K562 (cell line): ENCODE results near the gene MEIOB. TPM values are rescaled to one million over a fixed set of nuclear protein-coding genes. Genes with fewer than 3 reads are reported as not detected.

Experiments
- ATAC-seq: fragments of 200-7000 bp; cut with Tn5 transposase; 3 replicates; pipeline ENCODE4 v1.9.1; 2020; ENCODE audit warnings: moderate library complexity
- BruUV-seq: library from RNA; stranded (reverse); fragments of 400-500 nt; replicated peaks from 2 replicates; lab custom pipeline; 2021; lab: Mats Ljungman, UMichigan
- CTCF ChIA-PET: fragments of 300-600 bp; formaldehyde crosslinking; extraction: SDS; loops from one replicate; lab custom pipeline; 2021; ENCODE audit warnings: low intra/inter-chr PET ratio; lab: Yijun Ruan, JAX
- POLR2A ChIA-PET: fragments of 300-600, 350-650 bp; sonication (Branson Sonifier 250); formaldehyde crosslinking; extraction: SDS; loops from one replicate; lab custom pipeline; 2021; ENCODE audit warnings: antibody characterized with exemption, inconsistent platforms; lab: Yijun Ruan, JAX
- DNase-seq, 4 experiments: peaks; one replicate each; pipeline versions ENCODE4 v3.0.0 to v3.0.0-alpha.2; 2011 to 2018; ENCODE audit warnings: low spot score in 3 of 4, mixed read lengths in 3 of 4; ENCODE audit errors: extremely low read depth in 1 of 4
- FAIRE-seq: peaks from 2 replicates; lab custom pipeline; 2011; peaks lifted over from hg19 to GRCh38; lab: Jason Lieb, UNC
- H2AFZ ChIP-seq: 2 replicates; pipeline ENCODE4 v1.6.0; 2011; ENCODE audit warnings: low read depth, low read length, control low read depth, inconsistent platforms
- H3K27ac ChIP-seq: fragments of 200-600 bp; 3 replicates; pipeline ENCODE4 v1.8.0; 2011; ENCODE audit warnings: low read depth, mild to moderate bottlenecking, control low read depth, inconsistent platforms, low read length, moderate library complexity, mixed read lengths; ENCODE audit errors: extremely low read depth
- H3K27me3 ChIP-seq, 2 experiments: fragments of 300-600 bp in 1 of 2; 2 replicates in 1 of 2; 3 replicates in 1 of 2; pipeline versions ENCODE4 v1.6.0 to v1.8.0; 2011; ENCODE audit warnings: inconsistent platforms in 2 of 2, low read length in 2 of 2, mild to moderate bottlenecking in 1 of 2, mixed read lengths in 1 of 2, moderate library complexity in 1 of 2; ENCODE audit not compliant: control insufficient read depth in 2 of 2, insufficient read depth in 2 of 2
- H3K36me3 ChIP-seq: fragments of 300-600 bp; 3 replicates; pipeline ENCODE4 v1.8.0; 2011; ENCODE audit warnings: mild to moderate bottlenecking, low read length, inconsistent platforms; ENCODE audit not compliant: control insufficient read depth, insufficient read depth
- H3K4me1 ChIP-seq, 2 experiments: fragments of 200-600 bp in 1 of 2; replicated peaks in 1 of 2; 2 replicates in 1 of 2; 3 replicates in 1 of 2; pipeline versions ENCODE4 v1.5.1 to v1.8.0; 2011; ENCODE audit warnings: inconsistent platforms in 2 of 2, low read length in 2 of 2, mild to moderate bottlenecking in 1 of 2, mixed read lengths in 1 of 2, moderate library complexity in 1 of 2; ENCODE audit not compliant: control insufficient read depth in 2 of 2, insufficient read depth in 2 of 2
- H3K4me2 ChIP-seq: 2 replicates; pipeline ENCODE4 v1.6.1; 2011; ENCODE audit warnings: low read length, control low read depth, inconsistent platforms, mixed read lengths; ENCODE audit not compliant: insufficient read depth
- H3K4me3 ChIP-seq: fragments of 200-600 bp; sonication (generic), shearing (Covaris generic); 2 replicates; pipeline ENCODE4 v1.5.1; 2016; ENCODE audit warnings: control low read depth, inconsistent platforms
- H3K79me2 ChIP-seq: fragments of 200-600 bp; 3 replicates; pipeline ENCODE4 v1.8.0; 2011; ENCODE audit warnings: low read length, inconsistent platforms; ENCODE audit not compliant: control insufficient read depth, insufficient read depth
- H3K9ac ChIP-seq, 2 experiments: 2 replicates each; pipeline versions ENCODE4 v1.6.0 to v1.6.1; 2011; ENCODE audit warnings: low read depth in 2 of 2, low read length in 2 of 2, control low read depth in 1 of 2, inconsistent platforms in 1 of 2, mild to moderate bottlenecking in 1 of 2, mixed read lengths in 1 of 2; ENCODE audit not compliant: insufficient read depth in 1 of 2
- H3K9me1 ChIP-seq: one replicate; pipeline ENCODE4 v1.6.0; 2011; ENCODE audit warnings: inconsistent platforms, mild to moderate bottlenecking, low read length, moderate library complexity; ENCODE audit not compliant: control insufficient read depth, insufficient read depth
- H3K9me3 ChIP-seq: replicated peaks from 2 replicates; pipeline ENCODE4 v1.5.1; 2011; ENCODE audit warnings: low read depth, low read length, inconsistent platforms; ENCODE audit not compliant: control insufficient read depth, insufficient read depth
- H4K20me1 ChIP-seq: replicated peaks from 2 replicates; pipeline ENCODE4 v1.6.1; 2011; ENCODE audit warnings: low read length, inconsistent platforms, mixed read lengths; ENCODE audit not compliant: control insufficient read depth, insufficient read depth
- BHLHE40 ChIP-seq: IDR thresholded peaks from 2 replicates; pipeline ENCODE4 v1.6.1; 2011; ENCODE audit warnings: low read length, improper control_type of control experiment
- SAP30 ChIP-seq: fragments of 200-600 bp; sonication (generic); IDR thresholded peaks from 2 replicates; pipeline ENCODE4 v1.6.1; 2012; ENCODE audit warnings: borderline replicate concordance, low read depth, mild to moderate bottlenecking, moderate library complexity, low read length, control low read depth, inconsistent platforms; ENCODE audit not compliant: insufficient read depth, poor library complexity, severe bottlenecking
- WGBS: fragments of 100-300 bp; shearing (Covaris generic); methylation state at CpG from one replicate; pipeline ENCODE4 v1.1.6; 2016; ENCODE audit warnings: low coverage, mixed read lengths; ENCODE audit not compliant: insufficient coverage; ENCODE audit errors: missing lambda C conversion rate; 5-methylcytosine and 5-hydroxymethylcytosine counted together
- in situ Hi-C: fragments of 300-500 bp; cut with MboI; formaldehyde crosslinking; loops from 4 replicates; pipeline ENCODE4 v1.15.0; 2018; ENCODE audit warnings: inconsistent platforms, mixed read lengths
- intact Hi-C: fragments of 100-400 bp; cut with micrococcal nuclease; formaldehyde crosslinking; loops from 2 replicates; pipeline ENCODE4 v1.14.2; 2022
- polyA plus RNA-seq, 8 experiments: library from polyadenylated mRNA; depleted of rRNA in 4 of 8; stranded (reverse) in 5 of 8; unstranded in 3 of 8; fragments of >200 nt; fragmentation: Nextera tagmentation in 2 of 8; fragmentation: Illumina TruSeq in 1 of 8; extraction: Ambion mirVana in 2 of 8; extraction: Trizol in 1 of 8; gene quantifications; 2 replicates each; pipeline versions ENCODE4 v1.2.1 to v1.2.3, GENCODE V29; 2011 to 2014; ENCODE audit warnings: inconsistent platforms in 1 of 8, missing spikeins in 1 of 8
- total RNA-seq, 7 experiments: library from RNA; depleted of rRNA in 6 of 7; stranded (reverse); fragments of >200 nt in 6 of 7; fragmentation: Illumina TruSeq in 2 of 7; extraction: Trizol in 2 of 7; gene quantifications; 2 replicates each; pipeline versions ENCODE4 v1.2.1 to v1.2.3, GENCODE V29; 2011 to 2021; ENCODE audit warnings: low replicate concordance in 1 of 7

Gene MEIOB
- total and polyA plus RNA-seq, 9 of the 15 experiments (the other 6 are each of a cell fraction or from before 2014, with no cell fraction given), result 25.4 to 203 (median 97.6) TPM

GRCh38 chr16:1906055-1906845, 34.3 kb upstream of the MEIOB start:
- 0 out of 2 replicates have a peak, but pooled peaks cover 8% of the 10 kb centered on the region for H4K20me1 ChIP-seq
- intact Hi-C loops (no loop called here), in situ Hi-C loops (no loop called here)
- POLR2A ChIA-PET, result interaction anchor here (0.5 to 1.4 kb wide), 4 partner anchors 9 to 34 kb away, joined by 3 to 5 read pairs (median 4); partner anchors contain the start of gene MEIOB
- H3K36me3 ChIP-seq, result no peaks in the 10 kb centered on the region
- CTCF ChIA-PET, result no interaction called here
- H3K9me3 ChIP-seq, result no peaks in the 10 kb centered on the region
- no peak for FAIRE-seq
- no peak for DNase-seq
- H3K9ac ChIP-seq, result peak overlapping the region in 1 of 2 experiments; percentile 68; a peak in 1 of 4 replicates
- H3K4me1 ChIP-seq, result peaks cover 0 to 49% of the 10 kb centered on the region in 2 experiments; a peak in 2 of 5 replicates
- H3K79me2 ChIP-seq, result no peaks in the 10 kb centered on the region
- WGBS, result 3% methylated on average over 27 of the region's 31 CpGs
- no peak for ATAC-seq
- TF ChIP-seq BHLHE40, result peak; percentile 36; the same call in 1 of the 2 replicates
- TF ChIP-seq SAP30, result no peak
- BruUV-seq, result no TSS peak
- no peak overlapping the region for H3K27ac ChIP-seq
- H3K4me2 ChIP-seq, result no peak overlapping the region
- H3K9me1 ChIP-seq, result no peaks in the 10 kb centered on the region
- H3K27me3 ChIP-seq, result peaks cover 35 to 75% of the 10 kb centered on the region in 2 experiments
- no peak overlapping the region for H2AFZ ChIP-seq
- H3K4me3 ChIP-seq, result no peak overlapping the region
